ENCODE data around the gene FKBP3. TPM values are rescaled to one million over a fixed set of nuclear protein-coding genes. Genes with fewer than 3 reads are reported as not detected.

Gene FKBP3
- total RNA-seq, 1 donor from 2014 or later = 95.1 TPM

DNA sequence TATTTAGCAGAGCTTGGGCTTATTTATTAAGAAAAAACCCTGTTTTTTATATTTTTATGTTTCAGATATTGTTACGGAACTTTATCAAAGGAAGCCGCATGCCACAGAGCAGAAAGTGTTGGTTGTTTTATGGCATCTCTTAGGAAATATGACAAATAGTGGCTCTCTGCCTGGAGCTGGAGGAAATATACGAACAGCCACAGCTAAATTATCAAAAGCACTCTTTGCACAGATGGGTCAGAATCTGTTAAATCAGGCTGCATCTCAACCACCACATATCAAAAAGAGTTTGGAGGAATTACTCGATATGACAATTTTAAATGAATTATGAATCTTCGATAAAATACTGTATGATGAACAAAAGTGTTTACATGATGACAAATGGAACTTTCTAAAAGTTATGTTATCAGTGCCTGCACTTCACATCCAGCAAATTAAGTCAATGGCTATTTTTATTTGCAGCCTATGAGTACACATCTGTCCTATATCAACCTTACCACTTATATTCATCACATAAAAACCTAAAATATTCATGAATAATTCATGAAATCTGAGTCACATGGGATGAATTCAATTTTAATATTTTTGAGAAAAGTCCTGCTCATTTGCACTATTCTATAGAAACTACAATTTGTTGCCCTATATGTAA, 60.9 kb downstream of the FKBP3 start:
- H3K4me1 Mint-ChIP-seq (ENCODE audit: low read depth, unreplicated experiment) = no peaks in the 10 kb centered on the region
- H3K27me3 Mint-ChIP-seq (ENCODE audit: unreplicated experiment) = no peaks in the 10 kb centered on the region
- TF ChIP-seq, protein P1, sequence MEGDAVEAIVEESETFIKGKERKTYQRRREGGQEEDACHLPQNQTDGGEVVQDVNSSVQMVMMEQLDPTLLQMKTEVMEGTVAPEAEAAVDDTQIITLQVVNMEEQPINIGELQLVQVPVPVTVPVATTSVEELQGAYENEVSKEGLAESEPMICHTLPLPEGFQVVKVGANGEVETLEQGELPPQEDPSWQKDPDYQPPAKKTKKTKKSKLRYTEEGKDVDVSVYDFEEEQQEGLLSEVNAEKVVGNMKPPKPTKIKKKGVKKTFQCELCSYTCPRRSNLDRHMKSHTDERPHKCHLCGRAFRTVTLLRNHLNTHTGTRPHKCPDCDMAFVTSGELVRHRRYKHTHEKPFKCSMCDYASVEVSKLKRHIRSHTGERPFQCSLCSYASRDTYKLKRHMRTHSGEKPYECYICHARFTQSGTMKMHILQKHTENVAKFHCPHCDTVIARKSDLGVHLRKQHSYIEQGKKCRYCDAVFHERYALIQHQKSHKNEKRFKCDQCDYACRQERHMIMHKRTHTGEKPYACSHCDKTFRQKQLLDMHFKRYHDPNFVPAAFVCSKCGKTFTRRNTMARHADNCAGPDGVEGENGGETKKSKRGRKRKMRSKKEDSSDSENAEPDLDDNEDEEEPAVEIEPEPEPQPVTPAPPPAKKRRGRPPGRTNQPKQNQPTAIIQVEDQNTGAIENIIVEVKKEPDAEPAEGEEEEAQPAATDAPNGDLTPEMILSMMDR (IDR thresholded peaks at IDR 0.05; ENCODE audit: partially characterized antibody, unreplicated experiment) = no peak
- H3K4me3 Mint-ChIP-seq (ENCODE audit: unreplicated experiment) = no peak overlapping the region
- H3K27ac Mint-ChIP-seq (ENCODE audit: unreplicated experiment) = no peak overlapping the region
- no peaks in the 10 kb centered on the region for H3K9me3 Mint-ChIP-seq (ENCODE audit: unreplicated experiment)
- no peaks in the 10 kb centered on the region for H3K36me3 Mint-ChIP-seq (ENCODE audit: unreplicated experiment)
- DNase-seq = no peak

DNA sequence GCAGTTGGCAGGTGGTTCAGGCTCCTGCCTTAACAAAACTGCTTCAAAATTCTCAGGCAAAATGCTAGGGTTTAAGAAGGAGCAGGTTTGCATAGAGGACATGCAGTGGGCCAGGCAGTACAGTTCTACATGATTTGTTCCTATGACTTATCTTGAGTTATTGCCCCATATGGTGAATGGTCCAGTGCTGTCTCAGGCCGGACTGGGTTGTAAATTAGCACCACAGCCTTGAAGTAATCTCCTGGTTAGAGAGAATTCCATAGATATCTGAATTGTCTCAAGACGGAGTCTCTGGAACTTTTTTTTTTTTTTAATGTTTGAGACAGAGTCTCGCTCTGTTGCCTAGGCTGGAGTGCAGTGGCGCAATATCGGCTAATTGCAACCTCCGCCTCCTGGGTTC, 62.2 kb downstream of the FKBP3 start:
- TF ChIP-seq, protein P1 (IDR thresholded peaks at IDR 0.05; ENCODE audit: partially characterized antibody, unreplicated experiment) = no peak
- Mint-ChIP-seq H3K4me1 (ENCODE audit: low read depth, unreplicated experiment) (no peaks in the 10 kb centered on the region), H3K9me3 (ENCODE audit: unreplicated experiment) (no peaks in the 10 kb centered on the region), H3K27ac (ENCODE audit: unreplicated experiment) (no peak overlapping the region), H3K27me3 (ENCODE audit: unreplicated experiment) (no peaks in the 10 kb centered on the region), H3K4me3 (ENCODE audit: unreplicated experiment) (no peak overlapping the region), H3K36me3 (ENCODE audit: unreplicated experiment) (no peaks in the 10 kb centered on the region)
- DNase-seq = no peak

DNA sequence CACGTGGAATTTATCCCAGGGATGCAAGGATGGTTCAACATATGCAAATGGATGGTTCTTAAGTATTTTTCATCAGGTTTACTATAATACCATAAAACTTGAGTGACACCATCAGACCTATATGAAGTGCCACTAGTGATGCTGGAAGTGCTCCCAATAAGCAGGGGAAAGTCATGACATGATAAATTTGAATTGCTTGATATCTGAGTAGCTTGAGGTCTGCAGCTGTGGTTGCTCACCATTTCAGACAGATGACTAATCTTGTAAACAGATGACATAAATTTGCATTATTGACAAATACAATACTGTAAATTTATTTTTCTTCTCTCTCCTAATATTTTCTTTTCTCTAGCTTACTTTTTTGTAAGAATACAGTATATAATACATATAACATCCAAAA, 64.1 kb downstream of the FKBP3 start:
- no peaks in the 10 kb centered on the region for H3K36me3 Mint-ChIP-seq (ENCODE audit: unreplicated experiment)
- TF ChIP-seq, protein P1 (IDR thresholded peaks at IDR 0.05; ENCODE audit: partially characterized antibody, unreplicated experiment) = no peak
- H3K4me3 Mint-ChIP-seq (ENCODE audit: unreplicated experiment) = no peak overlapping the region
- H3K27ac Mint-ChIP-seq (ENCODE audit: unreplicated experiment) = no peak overlapping the region
- H3K4me1 Mint-ChIP-seq (ENCODE audit: low read depth, unreplicated experiment) = no peaks in the 10 kb centered on the region
- no peak for DNase-seq
- H3K9me3 Mint-ChIP-seq (ENCODE audit: unreplicated experiment) = no peaks in the 10 kb centered on the region
- H3K27me3 Mint-ChIP-seq (ENCODE audit: unreplicated experiment) = peaks cover 2% of the 10 kb centered on the region

GRCh38 chr14:45068396-45068795, 65.9 kb downstream of the FKBP3 start:
- peaks cover 2% of the 10 kb centered on the region for H3K27me3 Mint-ChIP-seq (ENCODE audit: unreplicated experiment)
- no peaks in the 10 kb centered on the region for H3K4me1 Mint-ChIP-seq (ENCODE audit: low read depth, unreplicated experiment)
- no peak overlapping the region for H3K4me3 Mint-ChIP-seq (ENCODE audit: unreplicated experiment)
- TF ChIP-seq, protein P1 (IDR thresholded peaks at IDR 0.05; ENCODE audit: partially characterized antibody, unreplicated experiment) = no peak
- H3K27ac Mint-ChIP-seq (ENCODE audit: unreplicated experiment) = no peak overlapping the region
- no peaks in the 10 kb centered on the region for H3K9me3 Mint-ChIP-seq (ENCODE audit: unreplicated experiment)
- H3K36me3 Mint-ChIP-seq (ENCODE audit: unreplicated experiment) = no peaks in the 10 kb centered on the region
- no peak for DNase-seq

GRCh38 chr14:45066667-45067066, 67.6 kb downstream of the FKBP3 start:
- Mint-ChIP-seq H3K4me1 (ENCODE audit: low read depth, unreplicated experiment) (no peaks in the 10 kb centered on the region), H3K9me3 (ENCODE audit: unreplicated experiment) (no peaks in the 10 kb centered on the region), H3K27me3 (ENCODE audit: unreplicated experiment) (peaks cover 2% of the 10 kb centered on the region), H3K36me3 (ENCODE audit: unreplicated experiment) (no peaks in the 10 kb centered on the region), H3K27ac (ENCODE audit: unreplicated experiment) (no peak overlapping the region), H3K4me3 (ENCODE audit: unreplicated experiment) (no peak overlapping the region)
- TF ChIP-seq, protein P1 (IDR thresholded peaks at IDR 0.05; ENCODE audit: partially characterized antibody, unreplicated experiment) = no peak
- DNase-seq = no peak
